MCF 10A (cell line): ENCODE results near the gene ADSS2. TPM values are rescaled to one million over a fixed set of nuclear protein-coding genes. Genes with fewer than 3 reads are reported as not detected.
"Not testable (repeated sequence)": the region's sequence is repeated elsewhere in the genome, so short reads cannot be mapped to it uniquely, and the experiment has no call there.

ENCODE experiments used
- BruUV-seq: library from RNA; stranded (reverse); fragments of 400-500 nt; replicated peaks from 2 replicates; lab custom pipeline; 2021; lab: Mats Ljungman, UMichigan
- CTCF ChIA-PET: fragments of 300-600 bp; sonication (Branson Sonifier 250); formaldehyde crosslinking; extraction: SDS; loops from one replicate; lab custom pipeline; 2021; ENCODE audit warnings: antibody characterized with exemption, inconsistent platforms; lab: Yijun Ruan, JAX
- POLR2A ChIA-PET: fragments of 300-600, 350-650 bp; sonication (Branson Sonifier 250); formaldehyde crosslinking; extraction: SDS; loops from one replicate; lab custom pipeline; 2020; ENCODE audit warnings: antibody characterized with exemption, inconsistent platforms; lab: Yijun Ruan, JAX
- DNase-seq: peaks from one replicate; pipeline ENCODE4 v3.0.0-alpha.2; 2018; ENCODE audit not compliant: unreplicated experiment
- H3K27ac Mint-ChIP-seq: one replicate; pipeline ENCODE4 v1.8.0; 2022; ENCODE audit warnings: mild to moderate bottlenecking, low read depth, mixed read lengths; ENCODE audit not compliant: unreplicated experiment
- H3K27me3 Mint-ChIP-seq: one replicate; pipeline ENCODE4 v1.8.0; 2022; ENCODE audit warnings: mixed read lengths; ENCODE audit not compliant: insufficient read depth, unreplicated experiment
- H3K36me3 Mint-ChIP-seq: one replicate; pipeline ENCODE4 v1.8.0; 2022; ENCODE audit warnings: mild to moderate bottlenecking, moderate library complexity, mixed read lengths; ENCODE audit not compliant: insufficient read depth, unreplicated experiment
- H3K4me1 Mint-ChIP-seq: one replicate; pipeline ENCODE4 v1.8.0; 2022; ENCODE audit warnings: mixed read lengths; ENCODE audit not compliant: insufficient read depth, unreplicated experiment
- H3K4me3 Mint-ChIP-seq: one replicate; pipeline ENCODE4 v1.8.0; 2022; ENCODE audit warnings: mild to moderate bottlenecking, moderate library complexity, mixed read lengths; ENCODE audit not compliant: unreplicated experiment
- H3K9me3 Mint-ChIP-seq: one replicate; pipeline ENCODE4 v1.8.0; 2022; ENCODE audit warnings: mixed read lengths; ENCODE audit not compliant: unreplicated experiment
- CTCF ChIP-seq: fragments of 200-600 bp; IDR thresholded peaks from one replicate; pipeline ENCODE4 v1.8.0; 2022; ENCODE audit warnings: antibody characterized with exemption, mild to moderate bottlenecking; ENCODE audit not compliant: unreplicated experiment
- intact Hi-C: fragments of 100-400 bp; cut with micrococcal nuclease; formaldehyde crosslinking; loops from 2 replicates; pipeline ENCODE4 v1.14.1; 2022
- total RNA-seq: library from RNA; stranded (reverse); gene quantifications from 2 replicates; pipeline ENCODE4 v1.2.3, GENCODE V29; 2022

The ADSS2 gene
- total RNA-seq, 1 experiment from 2014 or later = 87.5 TPM

GRCh38 chr1:244368279-244368678 is 83.4 kb downstream of the ADSS2 start:
- POLR2A ChIA-PET = interaction anchor here (4.9 kb wide), 1 partner anchor 45 kb away, joined by 67 read pairs; no protein-coding TSS in a partner anchor
- Mint-ChIP-seq H3K4me1 (peaks cover 29% of the 10 kb centered on the region), H3K9me3 (no peaks in the 10 kb centered on the region), H3K4me3 (no peak overlapping the region), H3K27ac (no peak overlapping the region), H3K27me3 (no peaks in the 10 kb centered on the region), H3K36me3 (no peaks in the 10 kb centered on the region)
- TF ChIP-seq CTCF = no peak
- intact Hi-C loops = no loop called here
- no TSS peak for BruUV-seq
- CTCF ChIA-PET = interaction anchor here (0.7 kb wide), 1 partner anchor 13 kb away, joined by 4 read pairs; no protein-coding TSS in a partner anchor
- DNase-seq = no peak

GRCh38 chr1:244367399-244368114 is 84.2 kb downstream of the ADSS2 start:
- no peaks in the 10 kb centered on the region for H3K36me3 Mint-ChIP-seq
- H3K27ac Mint-ChIP-seq = peak overlapping the region; percentile 24
- no peaks in the 10 kb centered on the region for H3K27me3 Mint-ChIP-seq
- TF ChIP-seq CTCF = no peak
- no peak overlapping the region for H3K4me3 Mint-ChIP-seq
- intact Hi-C loops = no loop called here
- POLR2A ChIA-PET = interaction anchor here (1.2 to 4.9 kb wide), 2 partner anchors 18 to 44 kb away, joined by 3 to 67 read pairs; no protein-coding TSS in a partner anchor
- BruUV-seq = no TSS peak
- no peak for DNase-seq
- peaks cover 29% of the 10 kb centered on the region for H3K4me1 Mint-ChIP-seq
- no peaks in the 10 kb centered on the region for H3K9me3 Mint-ChIP-seq
- CTCF ChIA-PET = interaction anchor here (0.6 to 0.7 kb wide), 2 partner anchors 11 to 14 kb away, joined by 4 read pairs; no protein-coding TSS in a partner anchor

GRCh38 chr1:244365809-244366208 is 85.9 kb downstream of the ADSS2 start:
- Mint-ChIP-seq H3K4me1 (peaks cover 15% of the 10 kb centered on the region), H3K27me3 (no peaks in the 10 kb centered on the region), H3K9me3 (no peaks in the 10 kb centered on the region), H3K27ac (no peak overlapping the region), H3K4me3 (no peak overlapping the region), H3K36me3 (no peaks in the 10 kb centered on the region)
- TF ChIP-seq CTCF = no peak
- DNase-seq = no peak
- no TSS peak for BruUV-seq
- ChIA-PET POLR2A (interaction anchor here (0.5 to 1.1 kb wide), 4 partner anchors 24 to 81 kb away, joined by 3 to 4 read pairs (median 3); no protein-coding TSS in a partner anchor), CTCF (interaction anchor here (0.6 kb wide), 1 partner anchor 50 kb away, joined by 3 read pairs; no protein-coding TSS in a partner anchor)
- intact Hi-C loops = no loop called here

GRCh38 chr1:244365262-244365661 is 86.4 kb downstream of the ADSS2 start:
- H3K9me3 Mint-ChIP-seq, H3K4me1 Mint-ChIP-seq, H3K36me3 Mint-ChIP-seq, H3K4me3 Mint-ChIP-seq, H3K27me3 Mint-ChIP-seq, DNase-seq, BruUV-seq, intact Hi-C loops, H3K27ac Mint-ChIP-seq: not testable (repeated sequence)
- CTCF ChIA-PET = interaction anchor here (0.6 kb wide), 1 partner anchor 51 kb away, joined by 3 read pairs; no protein-coding TSS in a partner anchor
- POLR2A ChIA-PET = interaction anchor here (0.5 to 1.1 kb wide), 3 partner anchors 24 to 81 kb away, joined by 3 to 4 read pairs (median 3); no protein-coding TSS in a partner anchor
